CD4-positive, alpha-beta T cell (primary cell): ENCODE data around the gene PPP1R1B. TPM values are rescaled to one million over a fixed set of nuclear protein-coding genes. Genes with fewer than 3 reads are reported as not detected.

Experiments used
- ATAC-seq: fragments of 200-7000 bp; cut with Tn5 transposase; one replicate; pipeline ENCODE4 v1.10.0; 2022; ENCODE audit warnings: mild to moderate bottlenecking; ENCODE audit not compliant: poor library complexity
- CTCF ChIA-PET: fragments of 350-600 bp; sonication (Branson Sonifier 250); formaldehyde crosslinking; loops from one replicate; lab custom pipeline; 2021; ENCODE audit warnings: antibody characterized with exemption, inconsistent platforms; lab: Charles Lee
- POLR2A ChIA-PET: fragments of 350-600 bp; sonication (Branson Sonifier 250); formaldehyde crosslinking; loops from one replicate; lab custom pipeline; 2021; ENCODE audit warnings: antibody characterized with exemption, inconsistent platforms; lab: Charles Lee
- DNase-seq, 14 experiments: peaks; one replicate each; pipeline ENCODE4 v3.0.0-alpha.2; 2013 to 2020; ENCODE audit warnings: mixed read lengths in 2 of 14
- H3K27ac ChIP-seq, 2 donors: one replicate each; pipeline versions ENCODE4 v1.5.1 to v1.7.0; 2013; ENCODE audit warnings: low read length in 2 of 2, low read depth in 1 of 2, mild to moderate bottlenecking in 1 of 2
- H3K27me3 ChIP-seq, 2 experiments: 1 replicate in 1 of 2; 2 replicates in 1 of 2; pipeline versions ENCODE4 v1.6.1 to v1.7.0; 2013; ENCODE audit warnings: low read length in 2 of 2, control low read depth in 1 of 2, mild to moderate bottlenecking in 1 of 2, moderate library complexity in 1 of 2; ENCODE audit not compliant: insufficient read depth in 2 of 2, control insufficient read depth in 1 of 2
- H3K36me3 ChIP-seq: one replicate; pipeline ENCODE4 v1.6.1; 2013; ENCODE audit warnings: low read length, control low read depth; ENCODE audit not compliant: insufficient read depth
- H3K4me1 ChIP-seq: one replicate; pipeline ENCODE4 v1.6.1; 2013; ENCODE audit warnings: low read length, control low read depth; ENCODE audit not compliant: insufficient read depth
- H3K4me3 ChIP-seq: one replicate; pipeline ENCODE4 v1.5.1; 2013; ENCODE audit warnings: mild to moderate bottlenecking, low read length, moderate library complexity
- H3K9me3 ChIP-seq, 2 experiments: 1 replicate in 1 of 2; 2 replicates in 1 of 2; pipeline versions ENCODE4 v1.6.1 to v1.7.0; 2013; ENCODE audit warnings: low read length in 2 of 2, mild to moderate bottlenecking in 2 of 2, control low read depth in 1 of 2, moderate library complexity in 1 of 2; ENCODE audit not compliant: control insufficient read depth in 1 of 2, insufficient read depth in 1 of 2
- H3K27ac Mint-ChIP-seq: one replicate; pipeline ENCODE4 v1.8.0; 2020; ENCODE audit warnings: mixed read lengths
- H3K27me3 Mint-ChIP-seq: one replicate; pipeline ENCODE4 v1.8.0; 2021; ENCODE audit warnings: mixed read lengths
- H3K36me3 Mint-ChIP-seq: one replicate; pipeline ENCODE4 v1.8.0; 2021; ENCODE audit warnings: low read depth, mixed read lengths
- H3K4me1 Mint-ChIP-seq: one replicate; pipeline ENCODE4 v1.8.0; 2021; ENCODE audit warnings: low read depth, mixed read lengths
- H3K4me3 Mint-ChIP-seq: one replicate; pipeline ENCODE4 v1.8.0; 2020; ENCODE audit warnings: mild to moderate bottlenecking, mixed read lengths
- H3K9me3 Mint-ChIP-seq: one replicate; pipeline ENCODE4 v1.8.0; 2020; ENCODE audit warnings: mixed read lengths
- CTCF ChIP-seq: fragments of 200-600 bp; IDR thresholded peaks from one replicate; pipeline ENCODE4 v1.8.0; 2022; ENCODE audit warnings: antibody characterized with exemption, mild to moderate bottlenecking
- intact Hi-C, 2 experiments: fragments of 100-400 bp; cut with DNase I in 1 of 2; cut with micrococcal nuclease in 1 of 2; formaldehyde crosslinking; loops; one replicate each; pipeline versions ENCODE4 v1.15.1 to v1.9.0; 2023 to 2025; cut with DNase I, micrococcal nuclease
- total RNA-seq, 174 experiments: library from RNA in 2 of 174; stranded (reverse) in 2 of 174; gene quantifications; one replicate each; pipeline ENCODE4 v1.2.3 and lab custom pipeline; 2021 to 2026

PPP1R1B gene
- total RNA-seq, 2 experiments from 2014 or later: 0.25 TPM; not detected in 1

GRCh38 chr17:39596543-39597267 is 30.0 kb upstream of the PPP1R1B start:
- H3K36me3 Mint-ChIP-seq: no peaks in the 10 kb centered on the region
- H3K27me3 Mint-ChIP-seq: peaks cover 94% of the 10 kb centered on the region
- intact Hi-C loops: no loop called here
- H3K4me1 ChIP-seq: peaks cover 39% of the 10 kb centered on the region
- peaks cover 86 to 89% of the 10 kb centered on the region in 2 experiments for H3K27me3 ChIP-seq
- no peak overlapping the region for H3K27ac ChIP-seq
- no peak overlapping the region for H3K4me3 Mint-ChIP-seq
- peaks cover 0 to 33% of the 10 kb centered on the region in 2 experiments for H3K9me3 ChIP-seq
- H3K9me3 Mint-ChIP-seq: peaks cover 2% of the 10 kb centered on the region
- no peaks in the 10 kb centered on the region for H3K36me3 ChIP-seq
- no peak overlapping the region for H3K4me3 ChIP-seq
- ATAC-seq: no peak
- TF ChIP-seq CTCF: no peak
- peaks cover 11% of the 10 kb centered on the region for H3K4me1 Mint-ChIP-seq
- ChIA-PET POLR2A (no interaction called here), CTCF (no interaction called here)
- H3K27ac Mint-ChIP-seq: no peak overlapping the region
- no peak for DNase-seq

- ChIA-PET POLR2A (no interaction called here), CTCF (interaction anchor here (1.2 kb wide), 1 partner anchor 26 kb away, joined by 4 read pairs; no protein-coding TSS in a partner anchor)
- intact Hi-C loops: no loop called here
- Mint-ChIP-seq H3K27me3 (peaks cover 95% of the 10 kb centered on the region), H3K9me3 (no peaks in the 10 kb centered on the region), H3K4me1 (peaks cover 11% of the 10 kb centered on the region), H3K4me3 (no peak overlapping the region), H3K36me3 (no peaks in the 10 kb centered on the region), H3K27ac (no peak overlapping the region)
- Histone ChIP-seq H3K27me3 (peaks cover 87 to 93% of the 10 kb centered on the region in 2 experiments), H3K4me1 (peaks cover 39% of the 10 kb centered on the region), H3K36me3 (no peaks in the 10 kb centered on the region), H3K9me3 (peaks cover 0 to 28% of the 10 kb centered on the region in 2 experiments), H3K4me3 (no peak overlapping the region), H3K27ac (no peak overlapping the region)
- ATAC-seq: no peak
- TF ChIP-seq CTCF: no peak
- DNase-seq: peak in 1 of 14 experiments; percentile 17
These were observed 29.2 kb upstream of the PPP1R1B start for GRCh38 chr17:39597372-39598046.

- intact Hi-C loops: no loop called here
- POLR2A ChIA-PET: no interaction called here
- Mint-ChIP-seq H3K4me1 (peaks cover 12% of the 10 kb centered on the region), H3K4me3 (no peak overlapping the region), H3K36me3 (no peaks in the 10 kb centered on the region), H3K27ac (no peak overlapping the region), H3K27me3 (peaks cover 95% of the 10 kb centered on the region), H3K9me3 (no peaks in the 10 kb centered on the region)
- H3K4me1 ChIP-seq: peaks cover 39% of the 10 kb centered on the region
- H3K4me3 ChIP-seq: no peak overlapping the region
- CTCF ChIA-PET: interaction anchor here (1.2 kb wide), 1 partner anchor 25 kb away, joined by 4 read pairs; no protein-coding TSS in a partner anchor
- no peak overlapping the region for H3K27ac ChIP-seq
- ATAC-seq (no peak), DNase-seq (peak in 1 of 14 experiments; percentile 26)
- no peak for TF ChIP-seq CTCF
- H3K9me3 ChIP-seq: peaks cover 0 to 28% of the 10 kb centered on the region in 2 experiments
- H3K36me3 ChIP-seq: no peaks in the 10 kb centered on the region
- peaks cover 90 to 93% of the 10 kb centered on the region in 2 experiments for H3K27me3 ChIP-seq
These were observed 28.7 kb upstream of the PPP1R1B start for GRCh38 chr17:39598047-39598481.
